GM19025 (cell line): ENCODE measurements around the gene SAA4.
"Not testable (repeated sequence)": the region's sequence is repeated elsewhere in the genome, so short reads cannot be mapped to it uniquely, and the experiment has no call there.

Experiments used
- ATAC-seq: cut with Tn5 transposase; IDR thresholded peaks from one replicate; pipeline ENCODE4 v1.9.1; 2021; ENCODE audit warnings: mild to moderate bottlenecking, low read depth, moderate library complexity; ENCODE audit not compliant: unreplicated experiment

Gene SAA4

DNA sequence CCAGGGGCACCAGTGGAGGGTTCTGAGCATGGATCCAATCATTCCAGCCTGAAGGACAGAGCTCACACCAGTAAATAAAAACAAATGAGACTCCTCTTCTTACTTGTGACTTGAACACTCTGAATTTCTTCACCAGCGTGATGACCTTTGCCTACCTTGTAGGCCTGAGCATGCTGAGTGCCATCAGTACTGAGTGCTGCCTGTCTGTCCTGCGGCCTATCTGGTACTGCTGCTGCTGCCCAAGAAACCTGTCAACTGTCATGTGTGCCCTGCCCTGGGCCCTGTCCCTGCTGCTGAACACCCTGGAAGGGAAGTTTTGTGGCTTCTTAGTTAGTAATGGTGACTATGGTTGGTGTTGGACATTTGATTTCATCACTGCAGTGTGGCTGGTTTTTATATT is 40.1 kb downstream of the SAA4 start:
- ATAC-seq = no peak

GRCh38 chr11:18193010-18193409 is 43.6 kb downstream of the SAA4 start:
- no peak for ATAC-seq

DNA sequence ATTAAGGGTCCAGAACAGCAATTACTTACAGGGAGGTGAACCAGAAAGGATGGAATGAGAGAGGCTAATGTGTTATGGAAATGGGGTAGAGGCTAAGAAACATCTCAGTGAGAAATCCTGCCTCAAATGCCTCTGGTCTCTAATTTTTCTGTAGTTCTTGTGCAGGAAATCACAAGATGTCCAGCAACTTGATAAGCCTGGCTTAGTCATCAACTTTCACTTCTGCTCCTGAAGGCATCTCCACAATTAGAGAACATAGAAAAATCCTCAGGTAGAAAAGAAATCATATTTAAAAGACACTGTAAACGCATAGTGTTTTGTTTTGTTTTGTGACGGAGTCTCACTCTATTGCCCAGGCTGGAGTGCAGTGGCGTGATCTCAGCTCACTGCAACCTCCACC is 45.2 kb downstream of the SAA4 start:
- no peak for ATAC-seq

GRCh38 chr11:18189476-18190245 is 46.9 kb downstream of the SAA4 start:
- ATAC-seq = not testable (repeated sequence)

DNA sequence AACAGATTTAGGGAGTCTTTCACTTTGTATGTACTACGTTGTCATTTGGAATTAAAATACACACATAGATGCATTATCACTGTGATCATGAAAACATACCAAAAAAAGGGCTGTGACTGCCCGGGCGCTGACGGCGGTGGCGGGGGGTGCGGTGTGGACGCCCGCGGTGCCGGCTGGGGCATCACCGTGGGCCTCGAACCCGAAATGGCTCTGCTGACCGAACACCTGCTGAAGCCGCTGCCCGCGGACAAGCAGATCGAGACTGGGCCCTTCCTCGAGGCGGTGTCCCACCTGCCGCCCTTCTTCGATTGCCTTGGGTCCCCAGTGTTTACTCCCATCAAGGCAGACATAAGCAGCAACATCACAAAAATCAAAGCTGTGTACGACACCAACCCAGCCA is 47.8 kb downstream of the SAA4 start:
- no peak for ATAC-seq
